GM21528 (cell line): Measurements from ENCODE around the gene ELK1.

Source experiments
- ATAC-seq: cut with Tn5 transposase; IDR thresholded peaks from one replicate; pipeline ENCODE4 v1.9.1; 2021; ENCODE audit warnings: mild to moderate bottlenecking, moderate library complexity; ENCODE audit not compliant: unreplicated experiment, low FRiP score

Gene ELK1

DNA sequence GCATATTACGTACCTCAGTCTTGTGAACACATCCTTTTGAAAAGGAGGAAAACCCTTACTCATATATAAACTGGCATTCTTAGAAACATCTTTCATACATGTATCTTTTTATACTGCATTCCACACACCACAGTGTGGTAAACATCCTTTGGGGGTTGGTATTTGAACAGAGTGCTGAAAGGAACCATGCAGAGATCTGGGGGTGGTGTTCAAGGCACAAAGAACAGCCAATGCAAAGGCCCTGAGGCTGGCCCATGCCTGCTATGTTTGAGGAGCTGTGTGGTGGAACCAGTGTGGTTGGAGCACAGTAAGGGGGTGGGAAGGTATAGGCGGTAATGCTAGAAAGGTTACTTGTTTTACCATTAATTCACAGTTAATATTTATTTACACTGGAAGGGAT, 2.0 kb downstream of the ELK1 start:
- ATAC-seq, result no peak

DNA sequence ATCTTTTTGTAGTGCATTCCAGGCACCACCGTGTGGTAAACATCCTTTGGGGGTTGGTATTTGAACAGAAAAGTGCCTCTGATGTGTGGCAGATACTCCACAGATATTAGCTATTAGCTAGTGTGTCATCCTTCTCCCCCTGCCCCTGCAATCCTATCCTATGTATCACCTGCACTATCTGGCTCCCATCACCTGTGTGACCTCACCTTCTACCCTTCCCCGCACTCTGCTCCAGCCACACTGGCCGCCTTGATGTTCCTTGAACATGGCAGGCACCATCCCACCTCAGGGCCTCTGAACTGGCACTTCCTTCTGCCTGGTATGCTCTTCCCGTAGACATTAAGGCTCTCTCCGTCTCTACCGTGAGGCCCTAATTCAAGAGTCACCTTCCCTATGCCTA, 3.7 kb downstream of the ELK1 start:
- no peak for ATAC-seq

GRCh38 chrX:47645530-47645929, 4.8 kb downstream of the ELK1 start:
- ATAC-seq, result no peak

DNA sequence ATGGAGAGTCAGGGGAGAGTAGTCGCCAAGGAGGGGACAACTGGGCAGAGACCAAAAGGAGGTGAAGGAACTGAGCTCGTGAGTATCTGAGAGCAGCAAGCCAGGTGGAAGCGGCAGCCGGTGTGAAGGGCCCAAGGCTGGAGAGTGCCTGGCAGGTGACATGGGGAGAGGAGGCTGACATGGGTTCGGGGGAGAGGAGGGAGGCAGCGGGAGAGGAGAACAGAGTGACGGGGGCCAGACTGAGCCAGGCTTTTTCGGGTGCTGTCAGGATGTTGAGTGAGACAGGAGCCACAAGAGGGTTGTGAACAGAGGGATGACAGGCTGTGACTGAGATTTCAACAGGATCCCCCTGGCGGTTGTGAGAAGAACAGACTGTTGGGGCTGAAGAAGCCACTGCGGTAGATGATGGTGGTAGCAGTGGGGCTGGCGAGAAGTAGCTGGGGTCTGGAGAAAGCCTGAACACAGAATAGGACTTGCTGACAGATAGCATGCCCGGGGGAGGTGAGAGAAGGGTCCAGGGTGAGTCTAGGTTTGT, 5.7 kb downstream of the ELK1 start:
- no peak for ATAC-seq

DNA sequence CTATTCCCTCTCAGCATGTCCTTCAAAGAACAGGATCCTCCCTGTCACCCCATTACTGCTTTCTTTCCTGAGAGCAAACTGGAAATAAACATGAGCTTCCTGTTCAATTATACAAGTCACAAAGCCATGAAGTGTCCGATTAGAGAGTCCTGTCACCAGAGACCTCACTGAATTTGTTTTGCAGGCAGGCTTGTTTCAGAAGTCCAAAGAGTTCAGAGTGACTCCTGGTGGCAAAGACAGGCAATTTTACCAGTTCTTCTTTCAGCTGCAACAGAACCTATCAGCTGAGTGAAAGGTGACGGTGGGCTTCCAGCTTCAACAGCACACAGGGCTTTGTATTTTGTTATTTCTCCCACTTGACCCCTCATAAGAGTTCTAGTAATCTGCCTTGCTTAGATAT, 6.4 kb downstream of the ELK1 start:
- no peak for ATAC-seq

DNA sequence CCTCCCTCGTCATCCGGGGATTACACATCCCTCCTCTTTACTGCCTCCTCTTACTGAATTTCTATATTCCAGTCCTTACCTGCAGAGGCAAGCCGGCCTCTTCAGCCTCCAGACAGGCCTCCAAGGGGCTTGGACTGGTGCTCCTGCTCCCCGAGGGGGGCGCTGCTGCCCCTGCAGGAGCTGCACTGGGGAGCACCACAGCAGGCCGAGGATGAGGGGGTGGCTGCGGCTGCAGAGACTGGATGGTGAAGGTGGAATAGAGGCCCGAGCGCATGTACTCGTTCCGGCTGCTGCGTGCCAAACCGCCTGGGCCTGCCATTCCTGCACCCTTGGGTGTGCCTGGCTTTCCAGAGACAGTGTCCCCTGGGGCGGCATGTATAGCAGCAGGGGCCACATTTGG, 11.5 kb downstream of the ELK1 start:
- no peak for ATAC-seq

- no peak for ATAC-seq
These were observed 12.7 kb downstream of the ELK1 start for GRCh38 chrX:47637546-47638195.

- ATAC-seq, result no peak
These were observed 15.3 kb downstream of the ELK1 start for GRCh38 chrX:47634871-47635575.

DNA sequence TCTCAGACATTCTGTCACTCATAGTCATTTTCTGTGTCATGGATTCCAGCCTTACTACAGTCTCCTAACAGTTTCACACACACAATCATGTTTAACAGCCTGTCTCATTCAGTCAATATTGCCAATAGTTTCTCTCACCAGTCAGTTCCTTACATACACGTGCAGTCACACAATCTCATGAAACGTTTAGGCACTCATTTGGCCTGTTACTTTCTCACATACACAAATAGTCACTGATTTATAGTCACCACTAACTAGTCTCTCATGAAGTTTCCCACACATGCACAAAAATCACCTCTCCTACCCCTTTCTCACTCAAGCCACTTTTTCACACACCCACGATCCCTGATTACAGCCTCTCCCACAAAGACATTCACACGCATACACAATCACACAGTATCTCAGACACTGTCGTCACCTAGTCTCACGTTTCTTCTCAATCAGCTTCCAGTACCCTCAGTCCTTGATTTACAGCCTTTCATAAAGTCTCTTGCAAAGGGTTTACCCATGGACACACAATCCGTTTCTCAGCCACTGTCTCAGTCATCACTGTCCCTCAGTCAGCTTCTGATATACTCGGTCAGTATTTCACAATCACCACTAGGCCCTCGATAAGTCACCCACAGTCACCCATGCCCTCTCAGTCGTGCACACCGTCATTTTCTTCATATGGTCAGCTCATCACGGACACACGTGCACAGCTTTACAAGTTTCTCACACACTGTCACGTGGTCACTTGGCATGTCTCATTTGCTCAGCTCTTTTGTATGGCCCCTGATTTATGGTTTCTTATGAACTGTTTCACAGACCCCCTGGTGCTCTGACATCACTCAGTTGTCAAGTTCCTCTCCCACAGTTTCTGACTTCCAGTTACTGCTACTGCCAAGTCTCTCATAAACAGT, 16.4 kb downstream of the ELK1 start:
- ATAC-seq, result no peak

GRCh38 chrX:47632666-47633065, 17.7 kb downstream of the ELK1 start:
- no peak for ATAC-seq

GRCh38 chrX:47631676-47632075, 18.7 kb downstream of the ELK1 start:
- ATAC-seq, result no peak

DNA sequence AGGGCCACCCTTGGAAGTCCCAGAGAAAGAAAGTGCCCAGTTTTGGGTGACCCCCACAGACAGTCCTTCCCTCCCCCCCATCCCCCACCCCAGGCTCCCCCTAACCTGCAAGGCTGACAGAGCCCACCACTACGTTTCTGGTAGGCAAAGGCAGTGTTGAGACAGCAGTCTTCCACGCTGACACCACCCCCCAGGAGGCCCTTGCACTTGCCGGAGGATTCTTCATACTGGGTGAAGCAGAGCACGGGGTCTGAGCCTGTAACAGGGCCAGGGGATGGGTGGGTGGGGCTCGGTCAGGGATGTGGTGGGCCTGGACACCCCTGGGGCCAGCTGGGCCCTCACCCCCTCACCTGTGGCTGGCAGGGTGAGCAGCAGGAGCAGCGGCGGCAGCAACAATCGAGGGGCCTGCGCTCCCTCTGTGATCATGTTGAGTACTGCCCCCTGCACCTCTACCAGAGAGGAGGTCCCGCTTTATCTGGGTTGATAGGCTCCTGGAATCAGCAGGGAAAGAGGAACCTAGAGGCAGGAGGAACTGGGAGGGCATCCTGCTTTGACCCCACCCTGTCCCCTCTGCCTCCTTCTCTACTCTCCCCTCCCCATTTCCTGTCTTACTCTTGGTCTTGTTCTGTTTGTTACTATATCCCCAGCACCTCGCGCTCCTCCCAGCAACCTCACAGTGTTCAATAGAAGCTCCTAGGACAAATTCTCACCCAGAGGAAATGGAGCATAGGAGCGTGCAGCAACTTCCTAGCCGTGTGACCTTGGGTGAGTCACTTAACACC, 20.8 kb downstream of the ELK1 start, which contains the start of gene CFP:
TSS of gene CFP (minus strand) at position 512 of the 782 bp plus-strand sequence. CDS start at position 426, 86 bp downstream.
- no peak for ATAC-seq

DNA sequence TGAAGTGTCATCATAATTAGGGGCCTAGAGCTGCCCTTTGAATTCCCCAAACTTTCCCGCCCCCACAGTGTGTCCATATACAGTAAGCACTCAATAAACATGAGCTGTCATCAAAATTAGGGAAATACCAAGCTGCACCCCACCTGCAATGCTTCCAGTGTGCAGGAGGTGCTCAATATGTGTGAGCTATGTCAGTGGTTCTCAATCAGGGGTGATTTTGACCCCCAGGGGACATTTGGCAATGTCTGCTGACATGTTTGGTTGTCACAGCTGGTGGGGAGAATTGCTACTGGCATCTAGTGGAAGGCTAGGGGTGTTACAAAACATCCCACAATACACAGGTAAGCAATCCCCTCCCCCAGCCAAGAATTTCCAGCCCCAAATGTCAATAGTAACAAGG, 21.4 kb downstream of the ELK1 start:
- ATAC-seq, result no peak

DNA sequence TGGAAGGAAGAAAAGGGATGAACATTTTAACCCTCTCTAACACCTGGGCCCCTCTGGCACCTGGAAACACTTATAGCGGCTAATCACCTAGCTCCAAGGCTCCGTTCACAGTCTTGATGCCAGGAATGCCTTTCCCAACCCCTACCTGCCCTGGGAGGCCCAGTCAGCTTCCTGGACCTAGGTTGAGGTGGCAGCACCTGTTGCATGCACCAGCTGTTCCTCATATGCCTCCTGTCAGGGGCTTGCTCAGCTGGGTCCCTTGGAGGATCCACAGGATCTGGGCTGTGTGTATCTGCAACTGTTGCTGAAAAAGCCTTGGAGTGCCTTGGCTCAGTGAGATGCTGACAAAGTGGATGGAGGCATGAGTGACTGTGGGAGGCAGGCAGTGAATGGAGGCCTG, 25.0 kb downstream of the ELK1 start:
- ATAC-seq, result no peak

- ATAC-seq, result no peak
These were observed 26.8 kb downstream of the ELK1 start for GRCh38 chrX:47623540-47624027.

GRCh38 chrX:47621851-47622250, 28.5 kb downstream of the ELK1 start:
- no peak for ATAC-seq

- ATAC-seq, result no peak
These were observed 30.1 kb downstream of the ELK1 start for GRCh38 chrX:47620303-47620685.

GRCh38 chrX:47619486-47620302, 30.7 kb downstream of the ELK1 start, which contains the start of gene SYN1:
SYN1 (minus strand) TSS chrX:47619857; CDS start chrX:47619728, 129 bp downstream.
- no peak for ATAC-seq

DNA sequence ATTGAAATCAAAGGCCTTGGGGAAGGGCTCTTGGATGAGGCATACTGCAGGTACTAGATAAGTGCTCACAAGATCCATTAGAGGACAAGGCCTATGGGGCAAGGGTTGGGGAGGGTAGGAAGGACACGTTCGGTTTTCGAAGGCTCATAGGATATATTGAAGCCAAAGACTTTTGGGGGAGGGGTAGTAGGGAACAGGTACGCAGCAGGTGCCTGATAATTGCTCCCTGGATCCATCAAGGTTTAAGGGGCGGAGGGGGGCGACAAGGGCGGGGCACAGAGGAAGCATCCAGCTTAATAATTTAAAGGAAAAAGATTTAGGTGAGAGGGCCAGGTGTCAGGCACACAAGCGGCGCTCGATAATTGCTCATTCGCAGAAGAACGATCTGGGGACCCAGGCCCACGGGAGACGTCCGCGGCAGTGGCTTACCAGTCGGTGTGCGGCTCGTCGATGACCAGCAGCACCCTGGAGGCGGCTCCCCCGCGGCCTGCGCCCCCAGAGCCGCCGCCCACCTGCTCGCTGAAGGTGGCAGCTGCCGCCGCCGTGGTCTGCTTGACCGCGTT, 31.4 kb downstream of the ELK1 start:
- no peak for ATAC-seq
